Cardiac muscle cell (in vitro differentiated cells and primary cell): ENCODE measurements around the gene SYCE1L. TPM values are rescaled to one million over a fixed set of nuclear protein-coding genes. Genes with fewer than 3 reads are reported as not detected.

Source experiments
- DNase-seq, 2 donors: peaks; one replicate each; pipeline versions ENCODE4 v3.0.0 to v3.0.0-alpha.2; 2010 to 2017; ENCODE audit warnings: low read depth in 1 of 2, low spot score in 1 of 2
- H3K27ac ChIP-seq: fragments of 200-600 bp; sonication (generic); 2 replicates; pipeline ENCODE4 v1.5.1; 2016
- H3K27me3 ChIP-seq: fragments of 200-600 bp; sonication (generic); 2 replicates; pipeline ENCODE4 v1.6.0; 2016; ENCODE audit warnings: control low read depth
- H3K36me3 ChIP-seq: fragments of 200-600 bp; sonication (generic); 2 replicates; pipeline ENCODE4 v1.5.1; 2016; ENCODE audit warnings: control low read depth
- H3K4me1 ChIP-seq: fragments of 200-600 bp; sonication (generic); 2 replicates; pipeline ENCODE4 v1.8.1; 2017; ENCODE audit warnings: low read depth, mild to moderate bottlenecking, mixed run types
- H3K4me3 ChIP-seq: fragments of 200-600 bp; sonication (generic); 2 replicates; pipeline ENCODE4 v1.5.1; 2016; ENCODE audit warnings: mild to moderate bottlenecking
- H3K9me3 ChIP-seq: fragments of 200-600 bp; sonication (generic); 2 replicates; pipeline ENCODE4 v1.5.1; 2017; ENCODE audit warnings: low read depth, mild to moderate bottlenecking, control low read depth
- polyA plus RNA-seq: library from polyadenylated mRNA; unstranded; fragments of >200 nt; fragmentation: Nextera tagmentation; extraction: Ambion mirVana; gene quantifications from 2 replicates; pipeline ENCODE4 v1.2.1, GENCODE V29; 2016
- total RNA-seq: library from RNA; depleted of rRNA; stranded (reverse); fragments of >200 nt; gene quantifications from 2 replicates; pipeline ENCODE4 v1.2.3, GENCODE V29; 2016
- TF ChIP-seq, protein P1 (sequence below): IDR thresholded peaks from 2 replicates; pipeline ENCODE4 v1.5.1; 2012; ENCODE audit warnings: low read depth, mild to moderate bottlenecking, low read length

SYCE1L gene
- total and polyA plus RNA-seq, 2 experiments from 2014 or later = 3.2 to 6.6 TPM

DNA sequence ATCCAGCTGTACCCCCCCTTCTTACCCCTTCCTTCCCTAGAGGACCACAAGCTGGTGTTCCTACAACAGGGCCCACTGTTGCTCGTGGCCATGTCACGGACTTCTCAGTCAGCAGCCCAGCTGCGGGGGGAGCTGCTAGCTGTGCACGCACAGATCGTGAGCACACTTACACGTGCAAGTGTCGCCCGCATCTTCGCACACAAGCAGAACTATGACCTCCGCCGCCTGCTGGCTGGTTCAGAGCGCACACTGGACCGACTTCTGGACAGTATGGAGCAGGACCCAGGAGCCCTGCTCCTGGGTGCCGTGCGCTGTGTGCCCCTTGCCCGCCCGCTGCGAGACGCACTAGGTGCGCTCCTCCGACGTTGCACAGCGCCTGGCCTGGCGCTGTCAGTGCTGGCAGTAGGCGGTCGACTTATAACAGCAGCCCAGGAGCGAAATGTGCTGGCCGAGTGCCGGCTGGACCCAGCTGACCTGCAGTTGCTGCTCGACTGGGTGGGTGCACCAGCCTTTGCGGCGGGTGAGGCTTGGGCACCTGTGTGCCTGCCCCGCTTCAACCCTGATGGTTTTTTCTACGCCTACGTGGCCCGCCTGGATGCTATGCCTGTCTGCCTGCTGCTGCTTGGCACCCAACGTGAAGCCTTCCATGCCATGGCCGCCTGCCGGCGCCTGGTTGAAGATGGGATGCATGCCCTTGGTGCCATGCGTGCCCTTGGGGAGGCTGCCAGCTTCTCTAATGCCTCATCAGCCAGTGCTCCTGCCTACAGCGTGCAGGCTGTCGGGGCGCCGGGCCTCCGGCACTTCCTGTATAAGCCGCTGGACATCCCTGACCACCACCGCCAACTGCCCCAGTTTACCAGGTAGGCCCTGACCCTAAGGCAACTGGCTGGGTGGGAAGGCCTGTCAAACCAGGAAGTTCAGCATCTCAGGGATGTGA is 4.6 kb upstream of the SYCE1L start:
- TF ChIP-seq, protein P1, sequence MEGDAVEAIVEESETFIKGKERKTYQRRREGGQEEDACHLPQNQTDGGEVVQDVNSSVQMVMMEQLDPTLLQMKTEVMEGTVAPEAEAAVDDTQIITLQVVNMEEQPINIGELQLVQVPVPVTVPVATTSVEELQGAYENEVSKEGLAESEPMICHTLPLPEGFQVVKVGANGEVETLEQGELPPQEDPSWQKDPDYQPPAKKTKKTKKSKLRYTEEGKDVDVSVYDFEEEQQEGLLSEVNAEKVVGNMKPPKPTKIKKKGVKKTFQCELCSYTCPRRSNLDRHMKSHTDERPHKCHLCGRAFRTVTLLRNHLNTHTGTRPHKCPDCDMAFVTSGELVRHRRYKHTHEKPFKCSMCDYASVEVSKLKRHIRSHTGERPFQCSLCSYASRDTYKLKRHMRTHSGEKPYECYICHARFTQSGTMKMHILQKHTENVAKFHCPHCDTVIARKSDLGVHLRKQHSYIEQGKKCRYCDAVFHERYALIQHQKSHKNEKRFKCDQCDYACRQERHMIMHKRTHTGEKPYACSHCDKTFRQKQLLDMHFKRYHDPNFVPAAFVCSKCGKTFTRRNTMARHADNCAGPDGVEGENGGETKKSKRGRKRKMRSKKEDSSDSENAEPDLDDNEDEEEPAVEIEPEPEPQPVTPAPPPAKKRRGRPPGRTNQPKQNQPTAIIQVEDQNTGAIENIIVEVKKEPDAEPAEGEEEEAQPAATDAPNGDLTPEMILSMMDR = no peak
- no peak for DNase-seq
- Histone ChIP-seq H3K4me1 (peaks cover 2% of the 10 kb centered on the region), H3K27ac (no peak overlapping the region), H3K4me3 (no peak overlapping the region), H3K27me3 (no peaks in the 10 kb centered on the region), H3K9me3 (no peaks in the 10 kb centered on the region), H3K36me3 (peaks cover 15% of the 10 kb centered on the region)

DNA sequence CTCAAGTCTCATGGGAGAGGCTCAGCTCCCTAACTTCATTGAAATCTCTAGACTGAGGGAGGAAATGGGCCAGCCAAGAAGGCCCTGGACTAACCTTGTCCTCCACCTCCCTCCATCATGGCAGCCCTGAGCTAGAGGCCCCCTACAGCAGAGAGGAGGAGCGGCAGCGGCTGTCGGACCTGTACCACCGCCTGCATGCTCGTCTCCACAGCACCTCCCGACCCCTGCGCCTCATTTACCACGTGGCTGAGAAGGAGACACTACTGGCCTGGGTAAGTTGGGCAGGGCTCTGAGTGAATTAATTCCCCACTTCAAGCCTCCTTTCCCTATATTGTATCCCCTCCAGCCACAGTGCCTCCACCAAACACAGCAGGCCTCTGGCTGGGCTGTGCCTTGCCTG is 3.8 kb upstream of the SYCE1L start:
- Histone ChIP-seq H3K36me3 (peaks cover 16% of the 10 kb centered on the region), H3K27me3 (no peaks in the 10 kb centered on the region), H3K9me3 (no peaks in the 10 kb centered on the region), H3K4me1 (peaks cover 2% of the 10 kb centered on the region), H3K4me3 (no peak overlapping the region), H3K27ac (no peak overlapping the region)
- no peak for DNase-seq
- TF ChIP-seq, protein P1 = no peak

GRCh38 chr16:77197747-77198146 is 1.5 kb upstream of the SYCE1L start:
- no peaks in the 10 kb centered on the region for H3K9me3 ChIP-seq
- H3K27ac ChIP-seq = no peak overlapping the region
- TF ChIP-seq, protein P1 = no peak
- no peaks in the 10 kb centered on the region for H3K27me3 ChIP-seq
- H3K4me1 ChIP-seq = no peaks in the 10 kb centered on the region
- no peak for DNase-seq
- H3K36me3 ChIP-seq = peaks cover 16% of the 10 kb centered on the region
- H3K4me3 ChIP-seq = no peak overlapping the region

- Histone ChIP-seq H3K36me3 (no peaks in the 10 kb centered on the region), H3K9me3 (no peaks in the 10 kb centered on the region), H3K4me3 (no peak overlapping the region), H3K27ac (no peak overlapping the region), H3K4me1 (no peaks in the 10 kb centered on the region), H3K27me3 (no peaks in the 10 kb centered on the region)
- no peak for DNase-seq
- TF ChIP-seq, protein P1 = no peak
Measured at GRCh38 chr16:77206533-77206932, 7.3 kb downstream of the SYCE1L start.

GRCh38 chr16:77207030-77207429 is 7.8 kb downstream of the SYCE1L start:
- Histone ChIP-seq H3K4me1 (no peaks in the 10 kb centered on the region), H3K27me3 (no peaks in the 10 kb centered on the region), H3K27ac (no peak overlapping the region), H3K36me3 (no peaks in the 10 kb centered on the region), H3K9me3 (no peaks in the 10 kb centered on the region), H3K4me3 (no peak overlapping the region)
- peak in 1 of 2 donors; percentile 44 for DNase-seq
- TF ChIP-seq, protein P1 = no peak
